Neural crest cell (in vitro differentiated cells): Measurements from ENCODE around the gene CRIM1. TPM values are rescaled to one million over a fixed set of nuclear protein-coding genes. Genes with fewer than 3 reads are reported as not detected.

Experiments
- DNase-seq: peaks from one replicate; pipeline ENCODE4 v3.0.0; 2021; ENCODE audit warnings: low read depth, mixed read lengths, low spot score
- H3K27ac Mint-ChIP-seq: one replicate; pipeline ENCODE4 v1.8.0; 2021; ENCODE audit warnings: mild to moderate bottlenecking, mixed read lengths; ENCODE audit not compliant: unreplicated experiment
- H3K27me3 Mint-ChIP-seq: 2 replicates; pipeline ENCODE4 v1.8.0; 2021; ENCODE audit warnings: low read depth, mild to moderate bottlenecking, mixed read lengths
- H3K36me3 Mint-ChIP-seq: 2 replicates; pipeline ENCODE4 v1.8.0; 2021; ENCODE audit warnings: low read depth, mild to moderate bottlenecking, mixed read lengths
- H3K4me1 Mint-ChIP-seq: 2 replicates; pipeline ENCODE4 v1.8.0; 2021; ENCODE audit warnings: mixed read lengths
- H3K4me3 Mint-ChIP-seq: one replicate; pipeline ENCODE4 v1.8.0; 2021; ENCODE audit warnings: mild to moderate bottlenecking, mixed read lengths
- H3K9me3 Mint-ChIP-seq: 2 replicates; pipeline ENCODE4 v1.8.0; 2021; ENCODE audit warnings: mixed read lengths
- total RNA-seq: library from RNA; stranded (reverse); gene quantifications from 2 replicates; pipeline ENCODE4 v1.2.1, GENCODE V29; 2021
- TF ChIP-seq, protein P1 (sequence below): fragments of 200-600 bp; sonication (generic); conservative IDR thresholded peaks from 2 replicates; pipeline ENCODE4 v1.5.0; 2021; ENCODE audit warnings: antibody characterized with exemption, mild to moderate bottlenecking

The CRIM1 gene
- total RNA-seq, 1 donor from 2014 or later: 13.8 TPM

DNA sequence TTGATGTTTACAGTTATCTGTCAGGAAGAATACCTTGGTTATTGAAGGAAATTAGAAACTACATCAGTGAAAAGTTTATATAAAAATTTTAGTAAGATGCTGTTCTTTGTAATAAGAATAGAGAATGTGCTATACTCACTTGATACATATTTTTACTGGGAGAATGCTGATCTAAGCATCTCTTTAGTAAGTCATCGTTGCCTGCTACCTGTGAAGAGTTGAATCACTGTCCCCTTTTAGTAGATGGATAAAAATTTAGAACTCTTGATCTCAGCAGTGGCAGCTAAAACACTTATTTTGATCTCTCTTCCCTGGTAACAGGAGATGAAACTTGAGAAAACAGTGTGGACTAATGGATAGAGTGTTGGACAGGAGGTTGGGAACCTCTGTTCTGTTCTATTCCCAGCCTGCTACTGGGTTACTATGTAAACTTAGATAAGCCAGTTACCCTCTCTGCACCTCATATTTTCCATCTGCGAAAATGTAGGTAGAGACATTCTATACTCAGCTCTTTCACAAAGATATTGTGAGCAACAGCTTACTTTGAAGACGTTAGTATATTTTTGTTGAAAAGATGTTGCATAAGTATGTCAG is 142.1 kb downstream of the CRIM1 start:
- Mint-ChIP-seq H3K27ac (no peak overlapping the region), H3K4me1 (no peaks in the 10 kb centered on the region), H3K4me3 (no peak overlapping the region), H3K9me3 (no peaks in the 10 kb centered on the region), H3K36me3 (peaks cover 8% of the 10 kb centered on the region), H3K27me3 (no peaks in the 10 kb centered on the region)
- DNase-seq: no peak
- TF ChIP-seq, protein P1, sequence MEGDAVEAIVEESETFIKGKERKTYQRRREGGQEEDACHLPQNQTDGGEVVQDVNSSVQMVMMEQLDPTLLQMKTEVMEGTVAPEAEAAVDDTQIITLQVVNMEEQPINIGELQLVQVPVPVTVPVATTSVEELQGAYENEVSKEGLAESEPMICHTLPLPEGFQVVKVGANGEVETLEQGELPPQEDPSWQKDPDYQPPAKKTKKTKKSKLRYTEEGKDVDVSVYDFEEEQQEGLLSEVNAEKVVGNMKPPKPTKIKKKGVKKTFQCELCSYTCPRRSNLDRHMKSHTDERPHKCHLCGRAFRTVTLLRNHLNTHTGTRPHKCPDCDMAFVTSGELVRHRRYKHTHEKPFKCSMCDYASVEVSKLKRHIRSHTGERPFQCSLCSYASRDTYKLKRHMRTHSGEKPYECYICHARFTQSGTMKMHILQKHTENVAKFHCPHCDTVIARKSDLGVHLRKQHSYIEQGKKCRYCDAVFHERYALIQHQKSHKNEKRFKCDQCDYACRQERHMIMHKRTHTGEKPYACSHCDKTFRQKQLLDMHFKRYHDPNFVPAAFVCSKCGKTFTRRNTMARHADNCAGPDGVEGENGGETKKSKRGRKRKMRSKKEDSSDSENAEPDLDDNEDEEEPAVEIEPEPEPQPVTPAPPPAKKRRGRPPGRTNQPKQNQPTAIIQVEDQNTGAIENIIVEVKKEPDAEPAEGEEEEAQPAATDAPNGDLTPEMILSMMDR: no peak

DNA sequence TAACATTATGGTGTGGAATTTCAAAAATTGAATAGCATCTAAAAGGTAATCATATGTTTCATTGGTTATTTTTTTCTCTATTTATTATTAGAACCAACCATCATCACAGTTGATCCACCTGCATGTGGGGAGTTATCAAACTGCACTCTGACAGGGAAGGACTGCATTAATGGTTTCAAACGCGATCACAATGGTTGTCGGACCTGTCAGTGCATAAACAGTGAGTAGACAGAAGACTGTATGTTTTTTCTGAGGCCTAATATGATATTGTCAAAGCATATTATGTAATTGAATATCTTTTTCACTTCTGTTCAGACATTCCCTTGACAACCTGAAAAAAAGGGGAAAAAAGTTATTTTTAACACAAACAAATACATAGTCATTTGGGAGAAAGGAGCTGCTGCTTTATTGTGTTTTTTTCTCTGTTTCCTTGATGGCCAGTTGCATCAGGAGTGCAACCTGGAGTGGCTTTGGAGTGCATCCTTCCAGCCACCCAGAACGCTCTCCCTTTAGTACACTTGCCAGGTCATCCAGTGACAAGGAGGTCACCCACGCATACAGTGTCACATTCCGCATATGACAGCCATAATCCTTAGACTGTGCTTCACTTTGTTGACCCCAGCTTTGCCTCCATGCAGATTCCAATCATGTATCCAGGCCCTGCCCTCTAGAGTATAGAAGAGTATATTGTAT is 143.7 kb downstream of the CRIM1 start:
- Mint-ChIP-seq H3K4me3 (no peak overlapping the region), H3K4me1 (no peaks in the 10 kb centered on the region), H3K27ac (no peak overlapping the region), H3K9me3 (no peaks in the 10 kb centered on the region), H3K36me3 (peaks cover 8% of the 10 kb centered on the region), H3K27me3 (no peaks in the 10 kb centered on the region)
- no peak for DNase-seq
- TF ChIP-seq, protein P1: no peak

DNA sequence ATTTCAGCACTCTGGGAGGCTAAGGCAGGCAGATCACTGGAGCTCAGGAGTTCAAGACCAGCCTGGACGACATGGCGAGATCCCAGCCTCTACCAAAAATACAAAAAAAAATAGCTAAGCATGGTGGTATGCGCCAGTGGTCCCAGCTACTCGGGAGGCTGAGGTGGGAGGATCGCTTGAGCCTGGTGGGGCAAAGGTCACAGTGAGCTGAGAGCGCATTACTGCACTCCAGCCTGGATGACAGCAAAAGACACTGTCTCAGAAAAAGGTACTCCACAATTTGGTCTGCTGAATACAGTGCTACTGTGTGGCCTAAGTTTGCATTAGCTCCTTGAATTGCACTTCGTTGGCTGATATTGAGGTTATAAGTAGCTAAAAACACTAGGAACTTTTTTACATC is 144.5 kb downstream of the CRIM1 start:
- H3K9me3 Mint-ChIP-seq: no peaks in the 10 kb centered on the region
- no peak overlapping the region for H3K27ac Mint-ChIP-seq
- no peaks in the 10 kb centered on the region for H3K27me3 Mint-ChIP-seq
- H3K36me3 Mint-ChIP-seq: peaks cover 8% of the 10 kb centered on the region
- H3K4me3 Mint-ChIP-seq: no peak overlapping the region
- no peak for DNase-seq
- no peaks in the 10 kb centered on the region for H3K4me1 Mint-ChIP-seq
- TF ChIP-seq, protein P1: no peak

DNA sequence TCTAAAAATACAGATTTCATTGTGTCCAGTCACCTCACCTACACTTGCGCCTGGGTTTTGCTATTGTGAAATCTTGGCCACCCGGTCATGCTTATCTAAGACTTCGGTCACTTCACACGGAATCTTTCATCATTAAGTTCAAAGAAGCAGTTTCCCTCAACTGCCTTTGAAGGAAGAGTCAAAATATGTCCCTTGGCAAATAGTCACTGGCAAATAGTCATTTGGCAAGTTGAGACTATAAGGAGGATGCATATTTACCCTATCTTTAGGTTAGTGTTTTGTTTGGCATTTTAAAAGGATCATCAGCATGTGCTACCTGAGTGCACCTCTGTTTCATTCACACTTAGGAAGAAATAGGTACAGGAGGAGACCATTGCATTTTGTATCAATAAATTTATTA is 146.5 kb downstream of the CRIM1 start:
- no peak overlapping the region for H3K4me3 Mint-ChIP-seq

DNA sequence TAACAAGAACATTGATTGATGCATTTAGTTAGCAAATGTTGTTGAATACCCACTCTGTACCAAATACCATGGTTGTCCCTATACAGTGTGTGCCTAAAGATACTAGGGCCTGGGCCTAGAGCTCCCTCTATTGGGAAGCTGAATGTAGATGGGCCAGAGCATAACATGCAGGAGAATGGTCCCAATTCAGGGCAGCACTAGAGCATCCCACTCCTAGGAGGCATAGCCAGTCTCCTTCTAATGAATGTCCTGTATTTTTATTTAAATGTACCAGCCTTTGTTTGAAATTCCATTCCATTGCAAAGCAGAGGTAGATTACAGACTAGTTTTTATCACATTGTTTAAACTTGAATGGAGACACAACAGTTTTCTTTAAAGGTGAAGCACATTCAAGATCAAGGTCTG is 151.8 kb downstream of the CRIM1 start:
- Mint-ChIP-seq H3K9me3 (no peaks in the 10 kb centered on the region), H3K4me1 (peaks cover 7% of the 10 kb centered on the region), H3K4me3 (no peak overlapping the region), H3K27ac (no peak overlapping the region), H3K36me3 (no peaks in the 10 kb centered on the region), H3K27me3 (no peaks in the 10 kb centered on the region)
- peak; percentile 30 for DNase-seq
- TF ChIP-seq, protein P1: peak; percentile 72

More for the DNA sequence above, 146.5 kb downstream of the CRIM1 start:
- H3K36me3 Mint-ChIP-seq: peaks cover 8% of the 10 kb centered on the region
- H3K27ac Mint-ChIP-seq: no peak overlapping the region
- TF ChIP-seq, protein P1: no peak
- no peak for DNase-seq
- H3K27me3 Mint-ChIP-seq: no peaks in the 10 kb centered on the region
- no peaks in the 10 kb centered on the region for H3K9me3 Mint-ChIP-seq
- no peaks in the 10 kb centered on the region for H3K4me1 Mint-ChIP-seq
